ENCODE data around the gene RDH5.

- TF ChIP-seq POLR2A (IDR thresholded peaks at IDR 0.05) (no peak), CTCF (IDR thresholded peaks at IDR 0.05) (peak; percentile 72 to 96 (median 92))
Measured at GRCh38 chr12:55738123-55739024, 18.2 kb downstream of the RDH5 start.
